Spleen (tissue), 11 donors: ENCODE results near the gene UNC79. TPM values are rescaled to one million over a fixed set of nuclear protein-coding genes. Genes with fewer than 3 reads are reported as not detected.

ENCODE experiments used
- DNase-seq: peaks from one replicate; pipeline ENCODE4 v3.0.0-alpha.2; 2020
- H3K27ac ChIP-seq, 8 donors: fragments of 200-600 bp; sonication (generic) in 7 of 8; 1 replicate in 4 of 8; 2 replicates in 4 of 8; pipeline versions ENCODE4 v1.5.0 to v1.8.0; 2016 to 2021; ENCODE audit warnings: inconsistent platforms in 4 of 8, mild to moderate bottlenecking in 4 of 8, moderate library complexity in 1 of 8
- H3K27me3 ChIP-seq, 7 donors: fragments of 200-600 bp; sonication (generic) in 6 of 7; replicated peaks in 1 of 7; 1 replicate in 4 of 7; 2 replicates in 3 of 7; pipeline versions ENCODE4 v1.5.0 to v1.8.0; 2016 to 2021; ENCODE audit warnings: inconsistent platforms in 3 of 7, mild to moderate bottlenecking in 1 of 7
- H3K36me3 ChIP-seq, 6 donors: fragments of 200-600 bp; sonication (generic) in 5 of 6; 1 replicate in 4 of 6; 2 replicates in 2 of 6; pipeline versions ENCODE4 v1.5.0 to v1.8.0; 2016 to 2021; ENCODE audit warnings: inconsistent platforms in 2 of 6
- H3K4me1 ChIP-seq, 6 donors: fragments of 200-600 bp; sonication (generic) in 5 of 6; 1 replicate in 3 of 6; 2 replicates in 3 of 6; pipeline versions ENCODE4 v1.5.0 to v1.8.0; 2016 to 2021; ENCODE audit warnings: inconsistent platforms in 3 of 6
- H3K4me3 ChIP-seq, 8 donors: fragments of 200-600 bp; sonication (generic) in 7 of 8; 1 replicate in 4 of 8; 2 replicates in 4 of 8; pipeline versions ENCODE4 v1.5.0 to v1.8.0; 2016 to 2021; ENCODE audit warnings: inconsistent platforms in 4 of 8, mild to moderate bottlenecking in 4 of 8, moderate library complexity in 2 of 8
- H3K9me3 ChIP-seq, 8 donors: fragments of 200-600 bp; sonication (generic) in 7 of 8; 1 replicate in 4 of 8; 2 replicates in 4 of 8; pipeline versions ENCODE4 v1.5.0 to v1.8.0; 2016 to 2021; ENCODE audit warnings: inconsistent platforms in 4 of 8
- CTCF ChIP-seq, 11 experiments: fragments of 200-600 bp in 7 of 11; fragments of 450-650 bp in 4 of 11; sonication (generic) in 4 of 11; IDR thresholded peaks in 8 of 11; conservative IDR thresholded peaks in 3 of 11; 1 replicate in 7 of 11; 2 replicates in 4 of 11; pipeline versions ENCODE4 v1.4.0 to v1.8.0; 2016 to 2021; ENCODE audit warnings: antibody characterized with exemption in 11 of 11, inconsistent platforms in 4 of 11, mild to moderate bottlenecking in 1 of 11
- POLR2A ChIP-seq, 3 donors: fragments of 450-650 bp; IDR thresholded peaks; one replicate each; pipeline ENCODE4 v1.5.1; 2017; ENCODE audit warnings: antibody characterized with exemption in 3 of 3, mild to moderate bottlenecking in 1 of 3
- POLR2AphosphoS5 ChIP-seq, 3 donors: sonication (generic); formaldehyde crosslinking; IDR thresholded peaks; one replicate each; pipeline ENCODE4 v1.5.1; 2017; ENCODE audit warnings: antibody characterized with exemption in 3 of 3
- WGBS, 5 donors: extraction: QIAGEN DNeasy Blood & Tissue Kit in 3 of 5; methylation state at CpG; one replicate each; pipeline versions ENCODE4 v1.1.5 to v1.1.7; 2013 to 2018; 5-methylcytosine and 5-hydroxymethylcytosine counted together
- intact Hi-C: fragments of 100-400 bp; cut with DNase I; formaldehyde crosslinking; loops from one replicate; pipeline ENCODE4 v1.15.0; 2023; ENCODE audit warnings: low total_unique reads
- polyA plus RNA-seq, 3 donors: library from polyadenylated mRNA; stranded (reverse); fragments of 200-250 nt; gene quantifications; one replicate each; pipeline ENCODE4 v1.2.1, GENCODE V29; 2013
- total RNA-seq, 7 donors: library from RNA; depleted of rRNA in 3 of 7; stranded (reverse); fragments of >200 nt in 3 of 7; fragmentation: NEBNext Ultra II Directional in 4 of 7; extraction: Animal tissue kit (Norgen Biotek cat#: 25700) in 4 of 7; gene quantifications; one replicate each; pipeline versions ENCODE4 v1.1.0 to v1.2.1, GENCODE V29; 2016 to 2021
- donor health status: healthy with polysubstance abuse.
- donor health status: DM: no; HTN: no; CAD: no; lungs with moderate emphysema.
- donor health status: DM: no; HTN: no; CAD: no.
- donor health status: Bipolar disorder and iron deficiency.
- donor health status: healthy.
- donor health status: DM: no; HTN: no; CAD: no.
- donor health status: DM: yes; HTN: yes; CAD: no.

Gene UNC79
- total and polyA plus RNA-seq, 10 donors = 0.03 to 0.24 (median 0.08) TPM; not detected in 2

- Histone ChIP-seq H3K27ac (no peak overlapping the region), H3K4me3 (no peak overlapping the region), H3K27me3 (peaks cover 0 to 19% (median 0%) of the 10 kb centered on the region in 7 donors), H3K9me3 (no peaks in the 10 kb centered on the region), H3K4me1 (no peaks in the 10 kb centered on the region), H3K36me3 (no peaks in the 10 kb centered on the region)
- intact Hi-C loops = no loop called here
- DNase-seq = peak; percentile 58
- TF ChIP-seq POLR2AphosphoS5 (IDR thresholded peaks at IDR 0.05) (no peak), CTCF (IDR thresholded peaks at IDR 0.05 in 8 of 11, conservative IDR thresholded peaks at IDR 0.05 in 3 of 11) (no peak), POLR2A (IDR thresholded peaks at IDR 0.05) (no peak)
- WGBS, 5 donors = 82 to 90% (median 86%) methylated on average over 9 to 10 of the region's 10 CpGs
Observed at GRCh38 chr14:93732524-93732923, 301.8 kb downstream of the UNC79 start.

GRCh38 chr14:93733231-93733630, 302.5 kb downstream of the UNC79 start:
- intact Hi-C loops = no loop called here
- H3K9me3 ChIP-seq = no peaks in the 10 kb centered on the region
- peaks cover 0 to 26% (median 0%) of the 10 kb centered on the region in 7 donors for H3K27me3 ChIP-seq
- peak; percentile 59 for DNase-seq
- WGBS, 5 donors = 61 to 84% (median 73%) methylated on average over 9 to 11 of the region's 11 CpGs
- H3K4me3 ChIP-seq = no peak overlapping the region
- no peaks in the 10 kb centered on the region for H3K36me3 ChIP-seq
- no peak for TF ChIP-seq CTCF (IDR thresholded peaks at IDR 0.05 in 8 of 11, conservative IDR thresholded peaks at IDR 0.05 in 3 of 11)
- no peak overlapping the region for H3K27ac ChIP-seq
- no peaks in the 10 kb centered on the region for H3K4me1 ChIP-seq

GRCh38 chr14:93733631-93734030, 302.9 kb downstream of the UNC79 start:
- H3K4me3 ChIP-seq = no peak overlapping the region
- intact Hi-C loops = no loop called here
- TF ChIP-seq POLR2AphosphoS5 (IDR thresholded peaks at IDR 0.05) (no peak), POLR2A (IDR thresholded peaks at IDR 0.05) (no peak), CTCF (IDR thresholded peaks at IDR 0.05 in 8 of 11, conservative IDR thresholded peaks at IDR 0.05 in 3 of 11) (no peak)
- peaks cover 0 to 26% (median 0%) of the 10 kb centered on the region in 7 donors for H3K27me3 ChIP-seq
- no peak overlapping the region for H3K27ac ChIP-seq
- no peaks in the 10 kb centered on the region for H3K4me1 ChIP-seq
- 70 to 81% (median 78%) methylated on average over 6 of the region's 6 CpGs for WGBS, 5 donors
- no peaks in the 10 kb centered on the region for H3K9me3 ChIP-seq
- DNase-seq = peak; percentile 43
- no peaks in the 10 kb centered on the region for H3K36me3 ChIP-seq

- Histone ChIP-seq H3K4me1 (no peaks in the 10 kb centered on the region), H3K36me3 (no peaks in the 10 kb centered on the region), H3K27me3 (peaks cover 0 to 26% (median 0%) of the 10 kb centered on the region in 7 donors), H3K27ac (no peak overlapping the region), H3K9me3 (no peaks in the 10 kb centered on the region), H3K4me3 (no peak overlapping the region)
- no peak for DNase-seq
- 85 to 90% (median 87%) methylated on average over 19 to 25 of the region's 25 CpGs for WGBS, 5 donors
- TF ChIP-seq POLR2A (IDR thresholded peaks at IDR 0.05) (no peak), POLR2AphosphoS5 (IDR thresholded peaks at IDR 0.05) (no peak), CTCF (IDR thresholded peaks at IDR 0.05 in 8 of 11, conservative IDR thresholded peaks at IDR 0.05 in 3 of 11) (no peak)
- intact Hi-C loops = no loop called here
Observed at GRCh38 chr14:93734086-93734822, 303.5 kb downstream of the UNC79 start.
